GM19468 (cell line): ENCODE results near the gene NEUROD2.

Experiments used
- ATAC-seq: cut with Tn5 transposase; IDR thresholded peaks from one replicate; pipeline ENCODE4 v1.9.1; 2021; ENCODE audit warnings: mild to moderate bottlenecking, moderate library complexity, moderate number of reproducible peaks; ENCODE audit not compliant: unreplicated experiment; ENCODE audit errors: extremely low read depth

NEUROD2 gene

GRCh38 chr17:39636587-39636926 lies 28.8 kb upstream of the NEUROD2 start:
- ATAC-seq: no peak

DNA sequence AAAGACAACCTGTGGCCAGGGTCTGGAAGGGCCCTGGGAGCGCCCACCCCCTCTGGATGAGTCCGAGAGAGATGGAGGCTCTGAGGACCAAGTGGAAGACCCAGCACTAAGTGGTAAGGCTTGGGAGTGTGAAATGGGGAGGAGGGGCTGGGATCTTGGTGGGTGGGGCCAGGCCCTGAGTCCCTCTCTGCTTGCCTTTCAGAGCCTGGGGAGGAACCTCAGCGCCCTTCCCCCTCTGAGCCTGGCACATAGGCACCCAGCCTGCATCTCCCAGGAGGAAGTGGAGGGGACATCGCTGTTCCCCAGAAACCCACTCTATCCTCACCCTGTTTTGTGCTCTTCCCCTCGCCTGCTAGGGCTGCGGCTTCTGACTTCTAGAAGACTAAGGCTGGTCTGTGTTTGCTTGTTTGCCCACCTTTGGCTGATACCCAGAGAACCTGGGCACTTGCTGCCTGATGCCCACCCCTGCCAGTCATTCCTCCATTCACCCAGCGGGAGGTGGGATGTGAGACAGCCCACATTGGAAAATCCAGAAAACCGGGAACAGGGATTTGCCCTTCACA lies 28.0 kb upstream of the NEUROD2 start:
- ATAC-seq: no peak

DNA sequence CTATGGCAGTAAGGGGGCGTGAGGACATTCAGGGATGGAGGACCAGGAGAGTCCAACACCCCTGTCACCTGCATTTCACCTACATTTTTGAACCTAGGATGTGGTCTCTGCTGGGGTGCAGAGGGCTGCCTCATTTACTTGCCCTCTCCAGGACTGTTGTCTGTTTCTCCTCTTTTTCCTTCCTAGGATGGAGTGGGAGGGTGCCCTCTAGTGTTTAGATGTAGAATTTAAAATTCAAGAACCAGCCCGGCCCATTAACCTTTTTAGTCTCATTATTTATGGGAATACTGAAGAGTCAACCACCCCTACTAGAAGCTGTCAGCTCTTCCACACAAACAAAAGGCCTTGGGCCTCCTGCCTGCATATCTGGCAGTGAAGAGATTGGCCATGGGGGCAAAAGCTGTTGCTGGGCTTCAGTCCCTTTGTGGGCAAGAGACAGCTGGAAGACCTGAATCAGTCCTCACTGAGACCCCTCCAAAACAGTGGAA lies 26.7 kb upstream of the NEUROD2 start:
- no peak for ATAC-seq

DNA sequence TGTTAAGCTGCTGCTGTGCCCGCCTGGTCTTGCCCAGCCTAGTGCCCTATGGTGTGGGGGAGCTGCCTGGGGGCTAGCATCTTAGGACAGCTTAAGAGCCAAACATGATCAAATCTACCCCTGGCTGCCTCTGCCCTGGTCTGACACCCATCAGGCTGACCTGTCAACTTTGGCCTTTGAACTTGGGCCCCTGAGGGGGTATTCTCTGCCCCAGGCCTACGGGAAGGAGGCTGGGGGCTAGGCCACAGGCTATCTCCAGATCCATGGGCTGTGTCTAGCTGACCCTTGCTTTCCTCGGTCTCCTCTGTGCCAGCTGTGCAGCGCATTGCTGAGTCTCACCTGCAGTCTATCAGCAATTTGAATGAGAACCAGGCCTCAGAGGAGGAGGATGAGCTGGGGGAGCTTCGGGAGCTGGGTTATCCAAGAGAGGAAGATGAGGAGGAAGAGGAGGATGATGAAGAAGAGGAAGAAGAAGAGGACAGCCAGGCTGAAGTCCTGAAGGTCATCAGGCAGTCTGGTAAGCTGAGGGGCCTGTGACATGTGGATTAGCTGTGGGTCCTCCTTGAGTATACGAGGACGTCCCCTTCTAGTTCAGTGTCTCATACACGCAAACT lies 26.0 kb upstream of the NEUROD2 start:
- ATAC-seq: no peak

DNA sequence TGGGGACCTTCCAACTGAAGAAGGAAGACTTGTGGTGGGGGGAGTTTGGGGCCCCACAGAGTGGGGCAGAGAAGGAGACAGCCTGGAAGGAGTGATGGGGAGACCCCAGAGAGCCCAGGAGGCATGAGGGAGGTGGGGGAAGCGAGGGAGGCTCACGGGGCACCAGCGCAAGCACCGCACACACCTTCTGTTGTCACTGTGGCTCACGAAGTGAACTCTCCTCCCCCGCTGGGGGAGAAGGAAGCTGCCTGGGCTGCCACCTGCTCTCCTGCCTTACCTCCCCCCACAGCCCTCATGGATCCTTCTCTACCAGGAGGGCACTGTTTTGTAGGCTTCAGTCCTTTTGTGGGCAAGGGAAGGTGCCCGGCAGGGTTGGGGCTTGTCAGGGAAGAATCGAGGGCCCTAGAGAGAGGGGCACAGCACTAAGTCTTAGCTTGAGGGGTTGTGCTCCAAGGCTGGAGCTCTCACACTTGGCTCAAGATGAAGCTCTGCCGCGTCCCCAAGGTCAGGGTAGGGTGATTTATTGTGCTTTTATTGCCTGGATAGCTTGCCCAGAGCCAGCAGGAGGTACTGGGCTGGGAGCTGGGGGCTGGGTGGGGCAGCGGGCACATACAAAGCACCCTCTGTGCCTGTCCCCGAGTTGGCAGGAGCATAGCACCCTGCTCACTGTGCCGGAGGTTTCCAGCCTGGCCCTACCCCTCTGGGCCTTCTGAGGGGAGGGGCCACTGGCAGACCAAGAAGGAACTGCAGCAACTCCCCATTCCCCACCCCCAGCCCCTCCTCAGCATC lies 24.6 kb upstream of the NEUROD2 start:
- no peak for ATAC-seq

GRCh38 chr17:39631403-39631802 lies 23.7 kb upstream of the NEUROD2 start:
- no peak for ATAC-seq

GRCh38 chr17:39629898-39630297 lies 22.2 kb upstream of the NEUROD2 start:
- no peak for ATAC-seq

DNA sequence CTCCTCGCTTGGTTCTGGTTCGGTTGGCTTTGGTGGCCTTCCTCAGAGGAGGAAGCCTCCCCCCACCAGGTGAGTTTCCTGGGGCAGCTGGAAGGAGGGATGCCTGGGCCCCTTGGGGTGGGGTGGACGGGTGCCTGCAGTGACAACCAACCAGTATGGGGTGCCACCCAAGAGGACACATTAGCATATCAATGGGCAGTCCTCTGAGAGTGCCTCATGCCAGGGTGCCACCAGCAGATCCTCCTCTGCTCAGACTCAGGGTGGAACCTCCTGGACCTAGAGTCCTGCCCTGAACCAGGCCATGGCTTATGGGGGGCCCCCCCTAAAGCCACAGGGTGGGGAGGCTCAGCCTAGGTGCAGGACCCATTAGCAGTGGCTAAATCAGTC lies 21.8 kb upstream of the NEUROD2 start:
- no peak for ATAC-seq

DNA sequence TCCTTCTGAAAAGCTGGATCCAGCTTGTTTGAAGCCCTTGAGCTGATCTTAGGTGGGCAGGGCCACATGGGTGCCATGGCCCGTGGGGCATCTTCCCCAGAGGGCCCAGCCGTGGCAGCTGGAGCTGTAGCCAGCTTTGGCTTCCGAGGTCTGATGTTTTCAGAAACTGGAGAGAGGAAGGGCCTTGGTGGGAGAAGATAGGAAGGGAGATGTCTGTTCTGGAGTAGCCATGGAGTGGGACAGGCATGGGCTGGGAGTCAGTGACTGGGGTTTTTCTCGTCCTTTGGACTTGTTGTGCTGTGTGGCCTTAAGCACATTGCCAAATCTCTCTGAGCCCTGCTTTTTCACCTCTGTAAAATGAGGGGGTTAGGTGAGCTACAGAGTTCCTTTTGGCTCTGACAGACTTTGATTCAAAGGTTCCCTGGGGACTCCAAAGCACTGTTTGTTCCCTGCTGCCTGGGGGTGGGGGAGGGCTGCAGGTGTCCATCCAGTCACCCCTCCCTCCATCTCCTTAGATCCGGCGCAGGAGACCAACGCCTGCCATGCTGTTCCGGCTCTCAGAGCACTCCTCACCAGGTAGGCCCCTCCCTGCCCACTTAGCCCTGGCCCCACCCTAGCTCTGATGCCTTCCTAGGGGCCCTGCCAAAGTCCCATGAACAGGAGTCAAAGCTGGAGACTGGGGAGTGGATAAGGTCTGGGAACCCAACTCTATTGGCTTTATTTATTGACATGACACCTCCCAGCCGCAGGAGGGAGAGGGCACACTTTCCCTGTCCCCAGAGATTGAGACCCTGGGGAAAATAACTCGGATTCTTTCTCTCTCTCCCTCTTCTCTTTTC lies 21.2 kb upstream of the NEUROD2 start:
- no peak for ATAC-seq

GRCh38 chr17:39627712-39628516 lies 20.2 kb upstream of the NEUROD2 start:
- ATAC-seq: no peak

DNA sequence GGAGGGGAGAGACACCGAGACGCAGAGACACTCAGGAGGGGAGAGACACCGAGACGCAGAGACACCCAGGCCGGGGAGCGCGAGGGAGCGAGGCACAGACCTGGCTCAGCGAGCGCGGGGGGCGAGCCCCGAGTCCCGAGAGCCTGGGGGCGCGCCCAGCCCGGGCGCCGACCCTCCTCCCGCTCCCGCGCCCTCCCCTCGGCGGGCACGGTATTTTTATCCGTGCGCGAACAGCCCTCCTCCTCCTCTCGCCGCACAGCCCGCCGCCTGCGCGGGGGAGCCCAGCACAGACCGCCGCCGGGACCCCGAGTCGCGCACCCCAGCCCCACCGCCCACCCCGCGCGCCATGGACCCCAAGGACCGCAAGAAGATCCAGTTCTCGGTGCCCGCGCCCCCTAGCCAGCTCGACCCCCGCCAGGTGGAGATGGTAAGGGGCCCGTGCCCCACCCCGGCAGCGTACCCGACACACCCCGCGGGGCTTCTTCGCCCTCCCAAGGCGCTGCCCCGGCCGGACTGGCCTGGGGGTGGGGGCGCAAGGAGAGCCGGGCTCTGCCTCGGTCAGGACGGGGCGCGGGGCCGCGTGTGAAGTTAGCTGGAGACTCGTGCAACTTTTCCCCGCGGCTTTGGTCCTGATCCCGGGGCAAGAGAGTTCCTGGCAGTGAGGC lies 19.5 kb upstream of the NEUROD2 start:
- ATAC-seq: no peak

GRCh38 chr17:39626171-39627046 lies 18.7 kb upstream of the NEUROD2 start, which contains the start of gene PPP1R1B:
Gene PPP1R1B, plus strand, starts transcription at chr17:39626952. Its CDS starts 441 bp downstream, at chr17:39627393.
- ATAC-seq: no peak

DNA sequence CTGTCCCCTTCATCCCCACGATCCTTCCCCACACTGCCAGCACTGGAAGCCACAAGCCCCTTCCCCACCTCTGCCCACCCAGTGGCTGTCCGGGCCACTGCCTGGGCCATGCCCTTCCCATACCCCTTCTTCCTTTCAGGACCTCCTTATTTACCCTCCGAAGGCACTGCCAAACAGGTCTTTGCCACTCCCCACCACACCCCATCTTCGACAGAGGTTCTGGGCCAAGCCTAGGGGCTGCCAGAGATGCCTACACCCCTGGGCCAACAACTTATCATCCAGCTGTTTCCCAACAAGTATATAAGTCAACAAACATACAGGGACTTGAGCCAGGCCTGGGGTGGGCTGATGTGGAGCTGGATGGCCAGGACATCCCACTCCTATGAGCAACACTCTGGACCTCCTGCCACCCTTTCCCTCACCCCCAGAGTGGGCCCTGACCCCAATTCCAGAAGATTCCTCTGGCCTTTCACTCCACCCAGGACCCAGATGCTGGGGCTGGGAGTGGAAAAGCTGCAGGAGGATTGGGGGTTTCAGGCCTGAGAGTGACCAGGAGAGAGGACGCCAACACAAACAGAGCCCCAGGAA lies 17.6 kb upstream of the NEUROD2 start:
- ATAC-seq: no peak

GRCh38 chr17:39624313-39624712 lies 16.6 kb upstream of the NEUROD2 start:
- ATAC-seq: no peak

DNA sequence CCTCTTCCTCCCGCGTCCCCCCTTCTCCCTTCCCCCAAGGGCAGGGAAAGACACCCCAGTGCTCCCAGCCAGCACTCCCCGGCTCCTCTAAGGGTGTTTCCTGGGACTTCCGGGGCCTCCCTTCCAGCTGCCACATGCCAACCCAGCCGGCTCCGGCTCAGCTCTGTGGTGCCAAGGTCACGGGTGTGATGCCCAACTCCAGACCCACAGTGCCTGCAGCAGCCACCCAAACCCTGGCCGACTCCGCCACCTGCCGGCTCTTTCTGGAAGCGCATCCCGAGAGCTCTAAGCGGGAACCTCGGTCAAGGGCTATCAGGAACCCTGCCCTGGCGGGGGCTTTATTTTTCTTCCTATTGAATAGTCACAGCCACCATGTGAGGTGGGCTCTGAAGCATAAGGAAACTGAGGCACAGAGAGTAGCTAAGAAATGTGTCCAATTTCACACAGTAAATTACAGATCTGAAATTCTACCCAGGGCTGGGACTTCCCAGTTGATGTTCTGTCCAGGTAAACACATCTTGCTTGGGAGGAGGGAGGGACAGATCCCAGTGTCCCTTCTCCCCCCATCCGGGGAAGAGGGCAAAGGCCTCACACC lies 15.7 kb upstream of the NEUROD2 start:
- ATAC-seq: no peak

GRCh38 chr17:39622380-39623006 lies 14.8 kb upstream of the NEUROD2 start:
- no peak for ATAC-seq
